Thyroid gland (tissue), 4 donors: ENCODE results near the gene TTC34.

ENCODE experiments used
- POLR2A ChIP-seq, 2 donors: fragments of 450-650 bp; IDR thresholded peaks; one replicate each; pipeline ENCODE4 v1.6.1; 2017; ENCODE audit warnings: antibody characterized with exemption in 2 of 2, mild to moderate bottlenecking in 2 of 2, moderate library complexity in 1 of 2
- TF ChIP-seq, protein P1 (sequence below), 6 experiments: fragments of 200-600 bp in 3 of 6; fragments of 450-650 bp in 3 of 6; sonication (generic) in 3 of 6; IDR thresholded peaks; one replicate each; pipeline ENCODE4 v1.5.1; 2016 to 2019; ENCODE audit warnings: antibody characterized with exemption in 6 of 6, mild to moderate bottlenecking in 2 of 6, inconsistent platforms in 1 of 6, moderate library complexity in 1 of 6

DNA sequence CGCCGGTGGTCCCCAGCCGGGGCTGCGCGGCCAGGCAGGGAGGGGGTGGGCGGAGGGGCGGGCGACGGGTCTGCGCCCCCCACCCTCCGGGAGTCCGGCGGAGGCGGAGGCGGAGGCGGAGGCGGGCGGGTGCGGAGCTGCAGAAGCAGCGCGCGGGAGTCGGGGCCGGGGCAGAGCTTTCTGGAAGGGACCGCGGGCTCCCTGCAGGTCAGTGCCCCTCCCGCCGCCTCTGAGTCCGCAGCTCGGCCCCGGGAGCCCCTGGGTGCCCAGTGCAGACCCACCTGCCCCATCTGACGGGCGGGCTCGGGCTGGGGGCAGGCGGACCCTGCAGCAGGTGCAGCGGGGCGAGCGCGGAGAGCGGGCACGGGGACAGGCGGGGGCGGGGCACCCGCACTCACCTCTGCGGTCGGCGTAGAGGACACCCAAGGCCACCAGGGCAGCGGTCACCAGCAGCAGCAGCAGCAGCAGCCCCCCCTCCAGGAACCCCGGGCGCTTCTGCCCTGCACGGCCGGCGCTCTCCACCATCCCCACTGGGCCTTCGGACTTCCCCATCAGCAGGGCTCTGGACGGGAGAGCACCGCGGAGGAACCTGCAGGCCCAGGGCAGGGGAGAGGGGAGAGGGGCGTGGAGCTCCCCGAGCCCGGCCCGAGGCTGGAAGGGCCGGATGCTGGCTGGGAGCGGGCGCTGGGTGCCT, 172.4 kb downstream of the TTC34 start:
- TF ChIP-seq, protein P1, sequence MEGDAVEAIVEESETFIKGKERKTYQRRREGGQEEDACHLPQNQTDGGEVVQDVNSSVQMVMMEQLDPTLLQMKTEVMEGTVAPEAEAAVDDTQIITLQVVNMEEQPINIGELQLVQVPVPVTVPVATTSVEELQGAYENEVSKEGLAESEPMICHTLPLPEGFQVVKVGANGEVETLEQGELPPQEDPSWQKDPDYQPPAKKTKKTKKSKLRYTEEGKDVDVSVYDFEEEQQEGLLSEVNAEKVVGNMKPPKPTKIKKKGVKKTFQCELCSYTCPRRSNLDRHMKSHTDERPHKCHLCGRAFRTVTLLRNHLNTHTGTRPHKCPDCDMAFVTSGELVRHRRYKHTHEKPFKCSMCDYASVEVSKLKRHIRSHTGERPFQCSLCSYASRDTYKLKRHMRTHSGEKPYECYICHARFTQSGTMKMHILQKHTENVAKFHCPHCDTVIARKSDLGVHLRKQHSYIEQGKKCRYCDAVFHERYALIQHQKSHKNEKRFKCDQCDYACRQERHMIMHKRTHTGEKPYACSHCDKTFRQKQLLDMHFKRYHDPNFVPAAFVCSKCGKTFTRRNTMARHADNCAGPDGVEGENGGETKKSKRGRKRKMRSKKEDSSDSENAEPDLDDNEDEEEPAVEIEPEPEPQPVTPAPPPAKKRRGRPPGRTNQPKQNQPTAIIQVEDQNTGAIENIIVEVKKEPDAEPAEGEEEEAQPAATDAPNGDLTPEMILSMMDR (IDR thresholded peaks at IDR 0.05) = no peak
- TF ChIP-seq POLR2A (IDR thresholded peaks at IDR 0.05) = no peak
